ENCODE measurements around the gene ARG2.

- TF ChIP-seq EZH2 (IDR thresholded peaks at IDR 0.05; ENCODE audit: low read length) = no peak
- TF ChIP-seq CTCF (optimal IDR thresholded peaks at IDR 0.05 in 1 of 3, IDR thresholded peaks at IDR 0.05 in 1 of 3, conservative IDR thresholded peaks at IDR 0.05 in 1 of 3; ENCODE audit: extremely low read depth in 1 of 3, insufficient read depth in 2 of 3, low read length in 3 of 3) = no peak
These were observed 37.7 kb upstream of the ARG2 start for GRCh38 chr14:67582061-67582460.

Data from keratinocyte (primary cell).